ENCODE data around the gene SH3BGRL2.

Gene SH3BGRL2

GRCh38 chr6:79630883-79631692 lies at the start of gene SH3BGRL2:
Gene SH3BGRL2, plus strand, starts transcription at chr6:79631329. Its CDS starts 133 bp downstream, at chr6:79631462.
- DNase-seq: peak; percentile 74

- no peak for DNase-seq
Observed at GRCh38 chr6:79584332-79584731, 46.8 kb upstream of the SH3BGRL2 start.

GRCh38 chr6:79586548-79586947 lies 44.6 kb upstream of the SH3BGRL2 start:
- DNase-seq: no peak

- no peak for DNase-seq
Observed at GRCh38 chr6:79589701-79590100, 41.4 kb upstream of the SH3BGRL2 start.

- no peak for DNase-seq
Observed at GRCh38 chr6:79597155-79597554, 34.0 kb upstream of the SH3BGRL2 start.

- DNase-seq: no peak
Observed at GRCh38 chr6:79598012-79598411, 33.1 kb upstream of the SH3BGRL2 start.

GRCh38 chr6:79599725-79600259 lies 31.3 kb upstream of the SH3BGRL2 start:
- no peak for DNase-seq

- DNase-seq: no peak
Observed at GRCh38 chr6:79600313-79600712, 30.8 kb upstream of the SH3BGRL2 start.

GRCh38 chr6:79600812-79601609 lies 30.1 kb upstream of the SH3BGRL2 start:
- DNase-seq: no peak

- no peak for DNase-seq
Observed at GRCh38 chr6:79602859-79603258, 28.3 kb upstream of the SH3BGRL2 start.

GRCh38 chr6:79604583-79605037 lies 26.5 kb upstream of the SH3BGRL2 start:
- DNase-seq: no peak

GRCh38 chr6:79605061-79605460 lies 26.1 kb upstream of the SH3BGRL2 start:
- no peak for DNase-seq

- DNase-seq: no peak
Observed at GRCh38 chr6:79605968-79606764, 25.0 kb upstream of the SH3BGRL2 start.

- no peak for DNase-seq
Observed at GRCh38 chr6:79607000-79607399, 24.1 kb upstream of the SH3BGRL2 start.

- no peak for DNase-seq
Observed at GRCh38 chr6:79608334-79609224, 22.6 kb upstream of the SH3BGRL2 start.

- DNase-seq: no peak
Observed at GRCh38 chr6:79609225-79609595, 21.9 kb upstream of the SH3BGRL2 start.

- no peak for DNase-seq
Observed at GRCh38 chr6:79610306-79611009, 20.7 kb upstream of the SH3BGRL2 start.

GRCh38 chr6:79612457-79612856 lies 18.7 kb upstream of the SH3BGRL2 start:
- peak; percentile 10 for DNase-seq

- no peak for DNase-seq
Observed at GRCh38 chr6:79612918-79613317, 18.2 kb upstream of the SH3BGRL2 start.

GRCh38 chr6:79613912-79614311 lies 17.2 kb upstream of the SH3BGRL2 start:
- no peak for DNase-seq

All from COR-L47 (cell line).